ENCODE measurements around the gene TFAP2E. TPM values are rescaled to one million over a fixed set of nuclear protein-coding genes. Genes with fewer than 3 reads are reported as not detected.
A peak's percentile ranks its signal among the peaks of the same experiment; 100 is the strongest.

The TFAP2E gene
- total RNA-seq, 1 donor from 2014 or later = 3.6 TPM

- no peak overlapping the region for H3K4me3 Mint-ChIP-seq (ENCODE audit: unreplicated experiment)
- H3K9me3 Mint-ChIP-seq (ENCODE audit: unreplicated experiment) = no peaks in the 10 kb centered on the region
- peaks cover 18% of the 10 kb centered on the region for H3K4me1 Mint-ChIP-seq (ENCODE audit: unreplicated experiment)
- no peak overlapping the region for H3K27ac Mint-ChIP-seq (ENCODE audit: unreplicated experiment)
- no peak for TF ChIP-seq CTCF (IDR thresholded peaks at IDR 0.05; ENCODE audit: unreplicated experiment)
- DNase-seq (ENCODE audit: low spot score) = no peak
- no peaks in the 10 kb centered on the region for H3K27me3 Mint-ChIP-seq (ENCODE audit: unreplicated experiment)
- H3K36me3 Mint-ChIP-seq (ENCODE audit: low read depth, unreplicated experiment) = peaks cover 11% of the 10 kb centered on the region
Observed at GRCh38 chr1:35539073-35539823, 33.9 kb upstream of the TFAP2E start.

- TF ChIP-seq CTCF (IDR thresholded peaks at IDR 0.05; ENCODE audit: unreplicated experiment) = no peak
- H3K4me3 Mint-ChIP-seq (ENCODE audit: unreplicated experiment) = no peak overlapping the region
- H3K4me1 Mint-ChIP-seq (ENCODE audit: unreplicated experiment) = peaks cover 16% of the 10 kb centered on the region
- no peak for DNase-seq (ENCODE audit: low spot score)
- H3K36me3 Mint-ChIP-seq (ENCODE audit: low read depth, unreplicated experiment) = peaks cover 11% of the 10 kb centered on the region
- no peak overlapping the region for H3K27ac Mint-ChIP-seq (ENCODE audit: unreplicated experiment)
- H3K9me3 Mint-ChIP-seq (ENCODE audit: unreplicated experiment) = no peaks in the 10 kb centered on the region
- H3K27me3 Mint-ChIP-seq (ENCODE audit: unreplicated experiment) = no peaks in the 10 kb centered on the region
Observed at GRCh38 chr1:35539824-35540261, 33.3 kb upstream of the TFAP2E start.

- peak; percentile 55 for DNase-seq (ENCODE audit: low spot score)
- Mint-ChIP-seq H3K4me1 (ENCODE audit: unreplicated experiment) (peaks cover 2% of the 10 kb centered on the region), H3K27ac (ENCODE audit: unreplicated experiment) (no peak overlapping the region), H3K9me3 (ENCODE audit: unreplicated experiment) (no peaks in the 10 kb centered on the region), H3K36me3 (ENCODE audit: low read depth, unreplicated experiment) (peaks cover 14% of the 10 kb centered on the region), H3K4me3 (ENCODE audit: unreplicated experiment) (no peak overlapping the region), H3K27me3 (ENCODE audit: unreplicated experiment) (peaks cover 1% of the 10 kb centered on the region)
- TF ChIP-seq CTCF (IDR thresholded peaks at IDR 0.05; ENCODE audit: unreplicated experiment) = no peak
Observed at GRCh38 chr1:35544976-35545375, 28.1 kb upstream of the TFAP2E start.

GRCh38 chr1:35546614-35547013 is 26.5 kb upstream of the TFAP2E start:
- DNase-seq (ENCODE audit: low spot score) = no peak
- TF ChIP-seq CTCF (IDR thresholded peaks at IDR 0.05; ENCODE audit: unreplicated experiment) = no peak
- no peaks in the 10 kb centered on the region for H3K4me1 Mint-ChIP-seq (ENCODE audit: unreplicated experiment)
- peaks cover 1% of the 10 kb centered on the region for H3K27me3 Mint-ChIP-seq (ENCODE audit: unreplicated experiment)
- no peaks in the 10 kb centered on the region for H3K9me3 Mint-ChIP-seq (ENCODE audit: unreplicated experiment)
- H3K4me3 Mint-ChIP-seq (ENCODE audit: unreplicated experiment) = no peak overlapping the region
- no peak overlapping the region for H3K27ac Mint-ChIP-seq (ENCODE audit: unreplicated experiment)
- peaks cover 12% of the 10 kb centered on the region for H3K36me3 Mint-ChIP-seq (ENCODE audit: low read depth, unreplicated experiment)

- Mint-ChIP-seq H3K36me3 (ENCODE audit: low read depth, unreplicated experiment) (peaks cover 19% of the 10 kb centered on the region), H3K4me3 (ENCODE audit: unreplicated experiment) (no peak overlapping the region), H3K27ac (ENCODE audit: unreplicated experiment) (no peak overlapping the region), H3K9me3 (ENCODE audit: unreplicated experiment) (no peaks in the 10 kb centered on the region), H3K4me1 (ENCODE audit: unreplicated experiment) (peaks cover 24% of the 10 kb centered on the region), H3K27me3 (ENCODE audit: unreplicated experiment) (peaks cover 3% of the 10 kb centered on the region)
- DNase-seq (ENCODE audit: low spot score) = no peak
- no peak for TF ChIP-seq CTCF (IDR thresholded peaks at IDR 0.05; ENCODE audit: unreplicated experiment)
Observed at GRCh38 chr1:35553851-35554250, 19.3 kb upstream of the TFAP2E start.
